Astrocyte (in vitro differentiated cells and primary cell): ENCODE data around the gene COPZ2. TPM values are rescaled to one million over a fixed set of nuclear protein-coding genes. Genes with fewer than 3 reads are reported as not detected.

Experiments
- DNase-seq: peaks from one replicate; pipeline ENCODE4 v3.0.0-alpha.2; 2010; ENCODE audit warnings: low read depth
- FAIRE-seq: peaks from 2 replicates; lab custom pipeline; 2011; peaks lifted over from hg19 to GRCh38; lab: Jason Lieb, UNC
- H2AFZ ChIP-seq: 2 replicates; pipeline ENCODE4 v1.6.0; 2012; ENCODE audit warnings: low read depth, low read length, inconsistent platforms
- H3K27ac ChIP-seq: 2 replicates; pipeline ENCODE4 v1.5.1; 2011; ENCODE audit warnings: low read depth, low read length, inconsistent platforms
- H3K27me3 ChIP-seq: 2 replicates; pipeline ENCODE4 v1.6.0; 2011; ENCODE audit warnings: low read length, inconsistent platforms; ENCODE audit not compliant: insufficient read depth
- H3K36me3 ChIP-seq: 2 replicates; pipeline ENCODE4 v1.5.1; 2011; ENCODE audit warnings: low read length, inconsistent platforms; ENCODE audit not compliant: insufficient read depth
- H3K4me1 ChIP-seq: 2 replicates; pipeline ENCODE4 v1.5.1; 2011; ENCODE audit warnings: low read length, inconsistent platforms; ENCODE audit not compliant: insufficient read depth
- H3K4me2 ChIP-seq: 2 replicates; pipeline ENCODE4 v1.6.0; 2012; ENCODE audit warnings: low read length, inconsistent platforms
- H3K4me3 ChIP-seq: 2 replicates; pipeline ENCODE4 v1.5.1; 2011; ENCODE audit warnings: low read depth, mild to moderate bottlenecking, low read length, inconsistent platforms; ENCODE audit not compliant: insufficient read depth
- H3K79me2 ChIP-seq: 2 replicates; pipeline ENCODE4 v1.6.0; 2012; ENCODE audit warnings: mild to moderate bottlenecking, low read length, inconsistent platforms; ENCODE audit not compliant: insufficient read depth
- H3K9ac ChIP-seq: 2 replicates; pipeline ENCODE4 v1.6.0; 2012; ENCODE audit warnings: mild to moderate bottlenecking, low read length, inconsistent platforms
- H3K9me3 ChIP-seq: 2 replicates; pipeline ENCODE4 v1.5.1; 2012; ENCODE audit warnings: low read depth, mild to moderate bottlenecking, low read length, inconsistent platforms; ENCODE audit not compliant: insufficient read depth
- H4K20me1 ChIP-seq: 2 replicates; pipeline ENCODE4 v1.6.0; 2012; ENCODE audit warnings: low read length, inconsistent platforms; ENCODE audit not compliant: insufficient read depth
- H3K27ac Mint-ChIP-seq: one replicate; pipeline ENCODE4 v1.8.0; 2021; ENCODE audit warnings: mild to moderate bottlenecking, mixed read lengths; ENCODE audit not compliant: unreplicated experiment
- H3K27me3 Mint-ChIP-seq: one replicate; pipeline ENCODE4 v1.8.0; 2021; ENCODE audit warnings: low read depth, mixed read lengths; ENCODE audit not compliant: unreplicated experiment
- H3K36me3 Mint-ChIP-seq: one replicate; pipeline ENCODE4 v1.8.0; 2021; ENCODE audit warnings: low read depth, mixed read lengths; ENCODE audit not compliant: unreplicated experiment
- H3K4me1 Mint-ChIP-seq: one replicate; pipeline ENCODE4 v1.8.0; 2021; ENCODE audit warnings: low read depth, mixed read lengths; ENCODE audit not compliant: unreplicated experiment
- H3K4me3 Mint-ChIP-seq: one replicate; pipeline ENCODE4 v1.8.0; 2021; ENCODE audit warnings: mild to moderate bottlenecking, moderate library complexity, mixed read lengths; ENCODE audit not compliant: unreplicated experiment
- H3K9me3 Mint-ChIP-seq: one replicate; pipeline ENCODE4 v1.8.0; 2021; ENCODE audit warnings: mild to moderate bottlenecking, mixed read lengths; ENCODE audit not compliant: unreplicated experiment
- CTCF ChIP-seq: IDR thresholded peaks from 2 replicates; pipeline ENCODE4 v1.5.1; 2011; ENCODE audit warnings: low read depth, mild to moderate bottlenecking, inconsistent platforms, low read length, moderate library complexity; ENCODE audit not compliant: insufficient read depth
- EZH2 ChIP-seq: IDR thresholded peaks from 2 replicates; pipeline ENCODE4 v1.6.1; 2012; ENCODE audit warnings: mild to moderate bottlenecking, low read length, inconsistent platforms; ENCODE audit not compliant: insufficient read depth
- total RNA-seq: library from RNA; stranded (reverse); gene quantifications from 2 replicates; pipeline ENCODE4 v1.2.1, GENCODE V29; 2021

The COPZ2 gene
- total RNA-seq, 1 donor from 2014 or later = 25.1 TPM

GRCh38 chr17:47987240-47987835 is 50.3 kb downstream of the COPZ2 start:
- no peaks in the 10 kb centered on the region for H4K20me1 ChIP-seq
- no peaks in the 10 kb centered on the region for H3K9me3 ChIP-seq
- Mint-ChIP-seq H3K9me3 (no peaks in the 10 kb centered on the region), H3K36me3 (peaks cover 18% of the 10 kb centered on the region), H3K27me3 (peaks cover 9% of the 10 kb centered on the region), H3K4me3 (no peak overlapping the region), H3K27ac (no peak overlapping the region), H3K4me1 (peaks cover 11% of the 10 kb centered on the region)
- peak overlapping the region; percentile 55 for H2AFZ ChIP-seq
- peaks cover 12% of the 10 kb centered on the region for H3K4me1 ChIP-seq
- peaks cover 3% of the 10 kb centered on the region for H3K36me3 ChIP-seq
- no peaks in the 10 kb centered on the region for H3K27me3 ChIP-seq
- no peak overlapping the region for H3K4me3 ChIP-seq
- H3K9ac ChIP-seq = no peak overlapping the region
- no peaks in the 10 kb centered on the region for H3K79me2 ChIP-seq
- TF ChIP-seq EZH2 = no peak
- DNase-seq (peak; percentile 44), FAIRE-seq (no peak)
- H3K4me2 ChIP-seq = peak overlapping the region; percentile 20
- no peak overlapping the region for H3K27ac ChIP-seq

- Histone ChIP-seq H3K79me2 (no peaks in the 10 kb centered on the region), H3K4me1 (peaks cover 12% of the 10 kb centered on the region), H3K27ac (no peak overlapping the region), H2AFZ (no peak overlapping the region), H3K4me2 (no peak overlapping the region), H3K9ac (no peak overlapping the region), H3K36me3 (peaks cover 5% of the 10 kb centered on the region), H3K27me3 (no peaks in the 10 kb centered on the region), H3K9me3 (no peaks in the 10 kb centered on the region), H3K4me3 (no peak overlapping the region), H4K20me1 (no peaks in the 10 kb centered on the region)
- peaks cover 11% of the 10 kb centered on the region for H3K4me1 Mint-ChIP-seq
- peaks cover 20% of the 10 kb centered on the region for H3K36me3 Mint-ChIP-seq
- FAIRE-seq = no peak
- no peaks in the 10 kb centered on the region for H3K9me3 Mint-ChIP-seq
- TF ChIP-seq CTCF (no peak), EZH2 (no peak)
- no peak overlapping the region for H3K4me3 Mint-ChIP-seq
- peaks cover 9% of the 10 kb centered on the region for H3K27me3 Mint-ChIP-seq
- no peak overlapping the region for H3K27ac Mint-ChIP-seq
- DNase-seq = no peak
These were observed 51.1 kb downstream of the COPZ2 start for GRCh38 chr17:47986520-47986919.

GRCh38 chr17:47983492-47984223 is 53.9 kb downstream of the COPZ2 start:
- Histone ChIP-seq H3K27me3 (no peaks in the 10 kb centered on the region), H3K4me3 (no peak overlapping the region), H3K4me1 (peaks cover 12% of the 10 kb centered on the region), H3K27ac (no peak overlapping the region), H3K9ac (no peak overlapping the region), H3K79me2 (no peaks in the 10 kb centered on the region), H4K20me1 (no peaks in the 10 kb centered on the region), H3K4me2 (no peak overlapping the region), H3K36me3 (peaks cover 28% of the 10 kb centered on the region), H3K9me3 (no peaks in the 10 kb centered on the region), H2AFZ (no peak overlapping the region)
- Mint-ChIP-seq H3K27ac (no peak overlapping the region), H3K36me3 (peaks cover 39% of the 10 kb centered on the region), H3K27me3 (peaks cover 13% of the 10 kb centered on the region), H3K4me1 (peaks cover 7% of the 10 kb centered on the region), H3K4me3 (no peak overlapping the region), H3K9me3 (no peaks in the 10 kb centered on the region)
- no peak for TF ChIP-seq EZH2
- TF ChIP-seq CTCF = no peak
- DNase-seq (no peak), FAIRE-seq (no peak)
